LNCaP clone FGC (cell line): Measurements from ENCODE around the gene CX3CR1.

Source experiments
- DNase-seq: peaks from one replicate; pipeline ENCODE4 v3.0.0-alpha.2; 2011; ENCODE audit warnings: low read depth
- H3K4me3 ChIP-seq: 2 replicates; pipeline ENCODE4 v1.5.1; 2011; ENCODE audit warnings: mild to moderate bottlenecking, low read depth, low read length, control low read depth
- TF ChIP-seq, protein P1 (sequence below): IDR thresholded peaks from 2 replicates; pipeline ENCODE4 v1.5.1; 2012; ENCODE audit warnings: mild to moderate bottlenecking; ENCODE audit not compliant: control insufficient read depth, insufficient read depth; ENCODE audit errors: extremely low read depth

The CX3CR1 gene

DNA sequence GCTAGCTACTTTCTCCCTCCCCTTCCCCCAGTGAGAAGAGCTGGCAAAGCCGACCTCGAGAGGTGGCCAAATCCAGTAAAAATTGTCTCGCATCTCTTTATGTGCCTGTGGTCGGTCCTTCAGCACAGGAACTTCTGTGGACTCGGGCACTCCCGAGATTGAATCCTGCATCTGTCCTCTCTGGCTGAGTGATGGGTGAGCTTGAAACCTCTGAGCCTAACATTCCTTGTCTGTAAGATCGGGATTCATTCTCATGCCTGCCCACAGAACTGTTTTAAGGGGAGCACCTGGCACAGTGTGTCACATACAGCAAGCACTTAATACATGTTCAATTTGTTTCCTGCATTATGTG is 11.3 kb downstream of the CX3CR1 start:
- TF ChIP-seq, protein P1, sequence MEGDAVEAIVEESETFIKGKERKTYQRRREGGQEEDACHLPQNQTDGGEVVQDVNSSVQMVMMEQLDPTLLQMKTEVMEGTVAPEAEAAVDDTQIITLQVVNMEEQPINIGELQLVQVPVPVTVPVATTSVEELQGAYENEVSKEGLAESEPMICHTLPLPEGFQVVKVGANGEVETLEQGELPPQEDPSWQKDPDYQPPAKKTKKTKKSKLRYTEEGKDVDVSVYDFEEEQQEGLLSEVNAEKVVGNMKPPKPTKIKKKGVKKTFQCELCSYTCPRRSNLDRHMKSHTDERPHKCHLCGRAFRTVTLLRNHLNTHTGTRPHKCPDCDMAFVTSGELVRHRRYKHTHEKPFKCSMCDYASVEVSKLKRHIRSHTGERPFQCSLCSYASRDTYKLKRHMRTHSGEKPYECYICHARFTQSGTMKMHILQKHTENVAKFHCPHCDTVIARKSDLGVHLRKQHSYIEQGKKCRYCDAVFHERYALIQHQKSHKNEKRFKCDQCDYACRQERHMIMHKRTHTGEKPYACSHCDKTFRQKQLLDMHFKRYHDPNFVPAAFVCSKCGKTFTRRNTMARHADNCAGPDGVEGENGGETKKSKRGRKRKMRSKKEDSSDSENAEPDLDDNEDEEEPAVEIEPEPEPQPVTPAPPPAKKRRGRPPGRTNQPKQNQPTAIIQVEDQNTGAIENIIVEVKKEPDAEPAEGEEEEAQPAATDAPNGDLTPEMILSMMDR: no peak
- DNase-seq: no peak
- no peak overlapping the region for H3K4me3 ChIP-seq

DNA sequence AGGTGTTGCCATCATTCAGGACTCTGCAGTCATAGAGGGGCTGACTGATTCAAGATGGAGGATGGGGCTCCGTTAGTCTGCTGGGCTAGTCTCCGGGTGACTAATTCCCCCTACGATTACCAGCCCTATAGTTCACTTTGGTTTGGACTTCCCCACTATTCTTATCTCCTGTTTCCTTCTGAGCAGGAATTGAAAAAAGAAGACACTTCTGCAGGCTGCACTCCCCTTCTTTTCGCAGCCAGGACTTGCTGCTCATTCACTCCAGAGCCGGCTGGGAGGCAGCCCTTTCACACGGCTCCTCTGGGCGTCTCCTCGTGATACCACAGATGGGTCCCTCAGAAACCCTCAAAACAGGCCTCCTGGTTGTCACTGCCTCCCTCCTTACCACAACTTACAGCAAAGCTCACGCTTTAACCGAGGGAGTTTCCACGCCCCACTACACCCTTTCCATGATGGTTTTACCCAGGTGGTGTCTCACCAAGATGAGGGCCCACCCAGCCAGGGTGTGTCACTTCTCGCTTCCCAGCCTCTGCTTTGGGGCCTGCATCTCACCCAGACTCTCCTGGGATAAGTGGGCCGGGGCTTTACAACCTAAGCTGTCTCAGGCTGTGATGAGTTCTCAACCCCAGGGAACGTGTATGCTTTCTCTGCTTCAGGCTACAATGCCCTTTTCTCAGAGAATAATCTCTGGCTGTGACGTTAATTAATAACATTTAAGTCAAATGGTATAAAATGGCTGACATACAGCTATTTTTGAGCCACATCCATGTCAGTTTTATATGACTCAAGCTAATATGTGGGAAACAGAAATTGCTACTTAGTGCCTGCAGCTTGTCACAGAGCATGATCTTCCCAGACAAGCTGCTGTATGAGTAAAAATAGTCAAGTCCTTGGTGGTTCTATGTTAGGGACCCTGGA is 11.9 kb downstream of the CX3CR1 start:
- TF ChIP-seq, protein P1: no peak
- H3K4me3 ChIP-seq: no peak overlapping the region
- no peak for DNase-seq

DNA sequence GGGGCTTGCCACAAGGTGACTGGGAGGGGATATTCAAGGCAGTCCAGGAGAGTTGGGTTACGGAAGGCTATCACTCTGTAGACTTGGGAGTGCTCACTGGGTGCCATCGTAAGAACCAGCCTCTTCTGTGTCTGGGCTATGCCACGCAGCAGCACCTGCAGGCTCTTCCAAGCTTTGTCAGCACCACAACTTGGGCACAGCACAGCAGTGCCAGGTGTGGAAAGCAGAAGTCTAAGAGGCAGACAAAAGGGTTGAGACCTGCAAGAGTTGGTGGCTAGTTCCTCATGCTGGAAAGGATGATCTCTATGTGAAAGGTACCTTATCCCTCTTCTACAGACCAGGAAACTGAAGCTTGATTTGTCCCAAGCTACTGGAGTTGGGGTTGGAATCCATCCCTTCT is 15.8 kb downstream of the CX3CR1 start:
- TF ChIP-seq, protein P1: no peak
- no peak overlapping the region for H3K4me3 ChIP-seq
- no peak for DNase-seq

DNA sequence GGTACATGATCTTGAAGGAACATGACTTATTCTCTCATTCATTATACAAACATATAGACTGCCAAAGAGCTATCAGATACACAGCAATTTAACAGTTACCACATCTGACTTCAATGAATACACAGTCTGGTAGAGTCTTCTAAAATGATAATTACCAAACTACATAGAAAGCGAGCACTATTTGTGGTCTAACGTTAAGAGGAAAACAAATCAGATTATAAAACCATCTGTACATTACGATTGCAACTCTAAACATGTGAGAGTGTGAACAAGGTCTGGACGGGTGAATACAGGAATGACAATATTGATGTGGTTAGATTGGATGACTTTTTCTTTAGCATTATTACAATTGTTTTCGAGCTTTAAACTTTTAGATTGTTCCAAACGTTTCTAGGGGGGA is 16.3 kb downstream of the CX3CR1 start:
- H3K4me3 ChIP-seq: no peak overlapping the region
- TF ChIP-seq, protein P1: no peak
- DNase-seq: no peak

DNA sequence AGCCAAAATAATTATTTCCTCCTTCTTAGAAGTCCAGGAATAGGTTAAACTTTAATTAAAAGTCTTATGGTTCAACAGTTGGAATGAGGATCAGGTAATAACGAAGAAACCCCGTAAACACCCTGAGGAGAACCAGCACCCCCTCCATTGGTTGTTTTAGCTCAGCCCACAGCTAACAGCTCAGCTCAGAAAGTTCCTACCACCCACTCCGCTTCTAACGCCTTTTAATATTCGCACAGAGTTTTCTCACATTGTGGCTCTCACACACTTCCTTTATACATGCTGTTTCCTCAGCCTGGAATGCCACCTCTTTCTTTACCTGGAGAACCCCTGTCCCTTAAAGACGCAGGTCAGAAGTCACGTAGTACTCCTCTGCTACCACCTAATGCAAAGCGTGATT is 17.0 kb downstream of the CX3CR1 start:
- no peak overlapping the region for H3K4me3 ChIP-seq
- no peak for DNase-seq
- TF ChIP-seq, protein P1: no peak

DNA sequence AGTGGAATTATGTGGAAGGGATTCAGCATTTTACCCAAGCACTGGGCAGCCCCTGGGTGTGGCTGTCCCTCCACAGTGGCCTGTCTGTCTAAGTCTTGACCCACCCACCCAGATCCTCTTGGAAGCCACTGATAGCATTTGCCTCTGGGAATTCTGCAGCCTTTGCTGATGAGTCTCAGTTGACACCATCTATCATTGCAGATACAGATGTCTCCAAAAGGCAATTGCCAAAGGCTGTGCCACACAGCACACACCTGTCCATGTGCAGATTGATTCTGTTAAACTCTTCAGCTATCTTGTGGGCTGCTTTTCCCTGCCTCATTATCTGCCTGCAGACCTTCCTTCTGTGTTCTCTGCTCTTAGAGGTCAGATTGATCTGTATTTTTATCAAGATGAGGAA is 18.1 kb downstream of the CX3CR1 start:
- TF ChIP-seq, protein P1: no peak
- no peak overlapping the region for H3K4me3 ChIP-seq
- DNase-seq: no peak

DNA sequence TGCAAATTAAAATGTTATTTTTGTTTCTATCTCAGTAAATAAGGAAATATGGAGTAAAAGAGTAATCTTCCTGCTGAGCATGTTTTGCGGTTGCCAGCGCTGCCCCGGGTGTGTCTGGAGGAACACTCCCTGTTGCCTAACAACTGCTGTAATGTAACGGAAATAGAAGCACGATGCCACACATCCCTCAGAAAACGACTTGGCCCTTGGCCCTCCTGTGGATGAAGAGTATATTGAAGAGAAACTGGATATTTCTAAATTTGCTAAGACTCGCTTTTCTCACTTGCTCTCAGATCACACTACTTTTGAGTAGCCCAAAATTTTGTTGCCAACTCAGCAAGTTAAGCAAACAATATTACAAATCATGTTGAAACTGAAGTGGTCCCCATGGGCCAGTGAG is 18.9 kb downstream of the CX3CR1 start:
- TF ChIP-seq, protein P1: peak; percentile 32
- DNase-seq: peak; percentile 2
- no peak overlapping the region for H3K4me3 ChIP-seq
